Measurements from ENCODE around the gene MFSD11.
"Not testable (repeated sequence)": the region's sequence is repeated elsewhere in the genome, so short reads cannot be mapped to it uniquely, and the experiment has no call there.

MFSD11 gene

GRCh38 chr17:76748657-76749056 is 10.7 kb downstream of the MFSD11 start:
- DNase-seq, result no peak

- DNase-seq, result no peak
These were observed 13.6 kb downstream of the MFSD11 start for GRCh38 chr17:76751416-76751993.

GRCh38 chr17:76752006-76752405 is 14.1 kb downstream of the MFSD11 start:
- no peak for DNase-seq

GRCh38 chr17:76753061-76753961 is 15.4 kb downstream of the MFSD11 start:
- DNase-seq, result no peak

GRCh38 chr17:76755285-76755684 is 17.4 kb downstream of the MFSD11 start:
- DNase-seq, result no peak

- DNase-seq, result no peak
These were observed 19.3 kb downstream of the MFSD11 start for GRCh38 chr17:76757256-76757655.

GRCh38 chr17:76758570-76758969 is 20.7 kb downstream of the MFSD11 start:
- no peak for DNase-seq

GRCh38 chr17:76772842-76773525 is 35.1 kb downstream of the MFSD11 start:
- peak; percentile 62 to 75 (median 68) for DNase-seq

GRCh38 chr17:76775021-76775600 is 37.2 kb downstream of the MFSD11 start:
- DNase-seq, result no peak

- no peak for DNase-seq
These were observed 43.4 kb downstream of the MFSD11 start for GRCh38 chr17:76781056-76781982.

GRCh38 chr17:76783146-76783545 is 45.2 kb downstream of the MFSD11 start:
- DNase-seq, result no peak

GRCh38 chr17:76784926-76785325 is 47.0 kb downstream of the MFSD11 start:
- no peak for DNase-seq

GRCh38 chr17:76787866-76788265 is 49.9 kb downstream of the MFSD11 start:
- DNase-seq, result not testable (repeated sequence)

- DNase-seq, result no peak
These were observed 51.4 kb downstream of the MFSD11 start for GRCh38 chr17:76789235-76789788.

- DNase-seq, result peak; percentile 50 to 65 (median 52)
These were observed 53.4 kb downstream of the MFSD11 start for GRCh38 chr17:76791053-76791980.

GRCh38 chr17:76792348-76792747 is 54.4 kb downstream of the MFSD11 start:
- DNase-seq, result no peak

- peak; percentile 8 to 21 (median 13) for DNase-seq
These were observed 55.9 kb downstream of the MFSD11 start for GRCh38 chr17:76793775-76794174.

GRCh38 chr17:76796081-76796480 is 58.2 kb downstream of the MFSD11 start:
- DNase-seq, result no peak

GRCh38 chr17:76797241-76797840 is 59.4 kb downstream of the MFSD11 start:
- DNase-seq, result no peak

- no peak for DNase-seq
These were observed 63.8 kb downstream of the MFSD11 start for GRCh38 chr17:76801706-76802105.
